CD4-positive, alpha-beta memory T cell (primary cell): ENCODE measurements around the gene MAN2A1. TPM values are rescaled to one million over a fixed set of nuclear protein-coding genes. Genes with fewer than 3 reads are reported as not detected.

Experiments used
- CTCF ChIA-PET: fragments of 350-600 bp; sonication (Branson Sonifier 250); formaldehyde crosslinking; loops from one replicate; lab custom pipeline; 2021; ENCODE audit warnings: inconsistent platforms; ENCODE audit not compliant: partially characterized antibody; lab: Charles Lee
- POLR2A ChIA-PET: fragments of 350-600 bp; sonication (Branson Sonifier 250); formaldehyde crosslinking; loops from one replicate; lab custom pipeline; 2021; ENCODE audit not compliant: partially characterized antibody; lab: Charles Lee
- DNase-seq, 5 donors: peaks; one replicate each; pipeline versions ENCODE4 v3.0.0 to v3.0.0-alpha.2; 2020 to 2022; ENCODE audit warnings: mixed read lengths in 1 of 5
- H3K27ac ChIP-seq: one replicate; pipeline ENCODE4 v1.7.0; 2013; ENCODE audit warnings: low read depth, low read length
- H3K27me3 ChIP-seq: 2 replicates; pipeline ENCODE4 v1.7.0; 2013; ENCODE audit warnings: mild to moderate bottlenecking, low read length, moderate library complexity; ENCODE audit not compliant: insufficient read depth
- H3K36me3 ChIP-seq: 2 replicates; pipeline ENCODE4 v1.7.0; 2013; ENCODE audit warnings: mild to moderate bottlenecking, low read length, moderate library complexity; ENCODE audit not compliant: insufficient read depth
- H3K4me1 ChIP-seq: 2 replicates; pipeline ENCODE4 v1.7.0; 2013; ENCODE audit warnings: mild to moderate bottlenecking, low read length, moderate library complexity; ENCODE audit not compliant: insufficient read depth
- H3K4me3 ChIP-seq, 2 donors: one replicate each; pipeline ENCODE4 v1.7.0; 2013; ENCODE audit warnings: low read length in 2 of 2, mild to moderate bottlenecking in 1 of 2
- H3K9me3 ChIP-seq, 2 donors: one replicate each; pipeline ENCODE4 v1.7.0; 2013; ENCODE audit warnings: low read length in 2 of 2, control low read depth in 1 of 2; ENCODE audit not compliant: control insufficient read depth in 1 of 2
- H3K27ac Mint-ChIP-seq, 7 donors: one replicate each; pipeline ENCODE4 v1.8.0; 2020 to 2021; ENCODE audit warnings: mixed read lengths in 7 of 7, mild to moderate bottlenecking in 6 of 7, inconsistent platforms in 3 of 7, moderate library complexity in 3 of 7
- H3K27me3 Mint-ChIP-seq, 2 donors: one replicate each; pipeline ENCODE4 v1.8.0; 2020 to 2021; ENCODE audit warnings: mixed read lengths in 2 of 2
- H3K36me3 Mint-ChIP-seq, 2 donors: one replicate each; pipeline ENCODE4 v1.8.0; 2020 to 2021; ENCODE audit warnings: mixed read lengths in 2 of 2, inconsistent platforms in 1 of 2, mild to moderate bottlenecking in 1 of 2
- H3K4me1 Mint-ChIP-seq, 4 donors: one replicate each; pipeline ENCODE4 v1.8.0; 2020 to 2021; ENCODE audit warnings: mixed read lengths in 4 of 4, mild to moderate bottlenecking in 1 of 4
- H3K4me3 Mint-ChIP-seq, 8 donors: one replicate each; pipeline ENCODE4 v1.8.0; 2020 to 2021; ENCODE audit warnings: mixed read lengths in 8 of 8, mild to moderate bottlenecking in 7 of 8, moderate library complexity in 6 of 8, inconsistent platforms in 3 of 8
- H3K9me3 Mint-ChIP-seq, 8 donors: one replicate each; pipeline ENCODE4 v1.8.0; 2020 to 2021; ENCODE audit warnings: mixed read lengths in 8 of 8, mild to moderate bottlenecking in 5 of 8, inconsistent platforms in 3 of 8, moderate library complexity in 1 of 8
- intact Hi-C: fragments of 100-400 bp; cut with micrococcal nuclease; formaldehyde crosslinking; loops from one replicate; pipeline ENCODE4 v1.15.1; 2023
- polyA plus RNA-seq, 2 donors: library from polyadenylated mRNA; unstranded; fragments of 300-500 nt; fragmentation: Illumina TruSeq; gene quantifications; one replicate each; pipeline ENCODE4 v1.2.3, GENCODE V29; 2021
- total RNA-seq, 2 experiments: library from RNA; stranded (reverse); gene quantifications; one replicate each; pipeline ENCODE4 v1.2.3, GENCODE V29; 2021

Gene MAN2A1
- total and polyA plus RNA-seq, 4 experiments from 2014 or later, result 21.0 to 81.0 (median 51.9) TPM

- Mint-ChIP-seq H3K36me3 (no peaks in the 10 kb centered on the region), H3K9me3 (peaks cover 0 to 1% (median 0%) of the 10 kb centered on the region in 8 donors), H3K27ac (no peak overlapping the region), H3K27me3 (no peaks in the 10 kb centered on the region), H3K4me3 (no peak overlapping the region), H3K4me1 (peaks cover 12 to 21% (median 14%) of the 10 kb centered on the region in 4 donors)
- no peaks in the 10 kb centered on the region for H3K36me3 ChIP-seq
- CTCF ChIA-PET, result no interaction called here
- H3K27ac ChIP-seq, result no peak overlapping the region
- H3K27me3 ChIP-seq, result no peaks in the 10 kb centered on the region
- intact Hi-C loops, result no loop called here
- DNase-seq, result no peak
- peaks cover 15% of the 10 kb centered on the region for H3K4me1 ChIP-seq
- H3K9me3 ChIP-seq, result no peaks in the 10 kb centered on the region
- POLR2A ChIA-PET, result no interaction called here
- no peak overlapping the region for H3K4me3 ChIP-seq
Observed at GRCh38 chr5:109660301-109660700, 29.4 kb upstream of the MAN2A1 start.

- no peak for DNase-seq
- intact Hi-C loops, result no loop called here
- no peak overlapping the region for H3K4me3 ChIP-seq
Observed at GRCh38 chr5:109668237-109668636, 21.5 kb upstream of the MAN2A1 start.

GRCh38 chr5:109668668-109669422 lies 20.9 kb upstream of the MAN2A1 start:
- intact Hi-C loops, result no loop called here
- Mint-ChIP-seq H3K27ac (no peak overlapping the region), H3K36me3 (no peaks in the 10 kb centered on the region), H3K27me3 (peaks cover 24 to 27% of the 10 kb centered on the region in 2 donors), H3K4me3 (no peak overlapping the region), H3K9me3 (no peaks in the 10 kb centered on the region), H3K4me1 (no peaks in the 10 kb centered on the region)
- Histone ChIP-seq H3K4me1 (no peaks in the 10 kb centered on the region), H3K36me3 (no peaks in the 10 kb centered on the region), H3K4me3 (no peak overlapping the region), H3K9me3 (no peaks in the 10 kb centered on the region), H3K27me3 (no peaks in the 10 kb centered on the region), H3K27ac (no peak overlapping the region)
- DNase-seq, result no peak
- ChIA-PET CTCF (no interaction called here), POLR2A (no interaction called here)

More at GRCh38 chr5:109668237-109668636, 21.5 kb upstream of the MAN2A1 start:
- H3K4me1 Mint-ChIP-seq, result no peaks in the 10 kb centered on the region
- CTCF ChIA-PET, result no interaction called here
- H3K27ac Mint-ChIP-seq, result peak overlapping the region in 1 of 7 donors; percentile 36
- no peaks in the 10 kb centered on the region for H3K4me1 ChIP-seq
- H3K36me3 ChIP-seq, result no peaks in the 10 kb centered on the region
- H3K27ac ChIP-seq, result no peak overlapping the region
- H3K36me3 Mint-ChIP-seq, result no peaks in the 10 kb centered on the region
- H3K27me3 ChIP-seq, result no peaks in the 10 kb centered on the region
- H3K9me3 Mint-ChIP-seq, result no peaks in the 10 kb centered on the region
- peak overlapping the region in 1 of 8 donors; percentile 63 for H3K4me3 Mint-ChIP-seq
- no peaks in the 10 kb centered on the region for H3K9me3 ChIP-seq
- POLR2A ChIA-PET, result no interaction called here
- peaks cover 19 to 21% of the 10 kb centered on the region in 2 donors for H3K27me3 Mint-ChIP-seq

- Mint-ChIP-seq H3K36me3 (no peaks in the 10 kb centered on the region), H3K27me3 (peaks cover 30% of the 10 kb centered on the region in 2 donors), H3K4me1 (no peaks in the 10 kb centered on the region), H3K9me3 (no peaks in the 10 kb centered on the region), H3K27ac (no peak overlapping the region), H3K4me3 (no peak overlapping the region)
- H3K27me3 ChIP-seq, result peaks cover 5% of the 10 kb centered on the region
- intact Hi-C loops, result no loop called here
- ChIA-PET POLR2A (no interaction called here), CTCF (no interaction called here)
- H3K9me3 ChIP-seq, result no peaks in the 10 kb centered on the region
- no peaks in the 10 kb centered on the region for H3K36me3 ChIP-seq
- no peaks in the 10 kb centered on the region for H3K4me1 ChIP-seq
- H3K27ac ChIP-seq, result no peak overlapping the region
- no peak overlapping the region for H3K4me3 ChIP-seq
- DNase-seq, result no peak
Observed at GRCh38 chr5:109669991-109670706, 19.6 kb upstream of the MAN2A1 start.

- CTCF ChIA-PET, result no interaction called here
- POLR2A ChIA-PET, result no interaction called here
- Mint-ChIP-seq H3K9me3 (no peaks in the 10 kb centered on the region), H3K36me3 (no peaks in the 10 kb centered on the region), H3K27ac (no peak overlapping the region), H3K4me1 (no peaks in the 10 kb centered on the region), H3K4me3 (no peak overlapping the region), H3K27me3 (peaks cover 31 to 33% of the 10 kb centered on the region in 2 donors)
- Histone ChIP-seq H3K4me3 (no peak overlapping the region), H3K4me1 (no peaks in the 10 kb centered on the region), H3K9me3 (no peaks in the 10 kb centered on the region), H3K27me3 (peaks cover 9% of the 10 kb centered on the region), H3K36me3 (no peaks in the 10 kb centered on the region), H3K27ac (no peak overlapping the region)
- DNase-seq, result no peak
- intact Hi-C loops, result no loop called here
Observed at GRCh38 chr5:109671136-109671535, 18.6 kb upstream of the MAN2A1 start.

- Histone ChIP-seq H3K27ac (no peak overlapping the region), H3K4me3 (no peak overlapping the region), H3K36me3 (no peaks in the 10 kb centered on the region), H3K27me3 (peaks cover 9% of the 10 kb centered on the region), H3K9me3 (no peaks in the 10 kb centered on the region), H3K4me1 (no peaks in the 10 kb centered on the region)
- ChIA-PET CTCF (interaction anchor here (0.9 kb wide), 1 partner anchor 14 kb away, joined by 4 read pairs; no protein-coding TSS in a partner anchor), POLR2A (no interaction called here)
- DNase-seq, result no peak
- H3K4me3 Mint-ChIP-seq, result no peak overlapping the region
- H3K9me3 Mint-ChIP-seq, result no peaks in the 10 kb centered on the region
- intact Hi-C loops, result no loop called here
- no peak overlapping the region for H3K27ac Mint-ChIP-seq
- H3K36me3 Mint-ChIP-seq, result no peaks in the 10 kb centered on the region
- H3K27me3 Mint-ChIP-seq, result peaks cover 31 to 46% of the 10 kb centered on the region in 2 donors
- no peaks in the 10 kb centered on the region for H3K4me1 Mint-ChIP-seq
Observed at GRCh38 chr5:109674596-109674995, 15.1 kb upstream of the MAN2A1 start.

- Histone ChIP-seq H3K9me3 (no peaks in the 10 kb centered on the region), H3K36me3 (no peaks in the 10 kb centered on the region), H3K4me3 (no peak overlapping the region), H3K4me1 (no peaks in the 10 kb centered on the region), H3K27ac (no peak overlapping the region), H3K27me3 (peaks cover 9% of the 10 kb centered on the region)
- DNase-seq, result no peak
- H3K4me1 Mint-ChIP-seq, result no peaks in the 10 kb centered on the region
- no peaks in the 10 kb centered on the region for H3K36me3 Mint-ChIP-seq
- POLR2A ChIA-PET, result interaction anchor here (1.3 kb wide), 1 partner anchor 13 kb away, joined by 3 read pairs; the partner anchor contains the start of gene MAN2A1
- intact Hi-C loops, result no loop called here
- CTCF ChIA-PET, result interaction anchor here (1.1 to 1.5 kb wide), 2 partner anchors 9 to 948 kb away, joined by 3 read pairs; no protein-coding TSS in a partner anchor
- no peaks in the 10 kb centered on the region for H3K9me3 Mint-ChIP-seq
- H3K27ac Mint-ChIP-seq, result no peak overlapping the region
- H3K27me3 Mint-ChIP-seq, result peaks cover 25 to 31% of the 10 kb centered on the region in 2 donors
- H3K4me3 Mint-ChIP-seq, result no peak overlapping the region
Observed at GRCh38 chr5:109676920-109677319, 12.8 kb upstream of the MAN2A1 start.
